HepG2 (cell line): ENCODE measurements around the gene CCDC167. TPM values are rescaled to one million over a fixed set of nuclear protein-coding genes. Genes with fewer than 3 reads are reported as not detected.

Source experiments
- ATAC-seq: fragments of 200-7000 bp; cut with Tn5 transposase; 3 replicates; pipeline ENCODE4 v1.9.1; 2020; ENCODE audit warnings: mild to moderate bottlenecking, moderate library complexity
- BruUV-seq: library from RNA; stranded (reverse); fragments of 400-500 nt; replicated peaks from 2 replicates; lab custom pipeline; 2021; lab: Mats Ljungman, UMichigan
- CTCF ChIA-PET: fragments of 300-600 bp; formaldehyde crosslinking; extraction: SDS; loops from one replicate; lab custom pipeline; 2021; ENCODE audit warnings: low total read pairs, inconsistent platforms, low intra/inter-chr PET ratio; lab: Yijun Ruan, JAX
- POLR2A ChIA-PET: fragments of 350-600 bp; sonication (Branson Sonifier 250); formaldehyde crosslinking; loops from one replicate; lab custom pipeline; 2020; ENCODE audit warnings: antibody characterized with exemption, inconsistent platforms; lab: Yijun Ruan, JAX
- DNase-seq: peaks from one replicate; pipeline ENCODE4 v3.0.0-alpha.2; 2015; ENCODE audit warnings: low spot score
- FAIRE-seq: peaks from 3 replicates; lab custom pipeline; 2011; peaks lifted over from hg19 to GRCh38; lab: Jason Lieb, UNC
- H2AFZ ChIP-seq: one replicate; pipeline ENCODE4 v1.6.1; 2011; ENCODE audit warnings: low read length, inconsistent platforms
- H3K27ac ChIP-seq: fragments of 300-600 bp; 3 replicates; pipeline ENCODE4 v1.8.0; 2011; ENCODE audit warnings: mixed run types, mild to moderate bottlenecking, mixed read lengths, low read length, inconsistent platforms; ENCODE audit not compliant: insufficient read depth; ENCODE audit errors: extremely low read length
- H3K27me3 ChIP-seq, 2 experiments: fragments of 200-600 bp in 1 of 2; 2 replicates in 1 of 2; 3 replicates in 1 of 2; pipeline versions ENCODE4 v1.6.0 to v1.8.0; 2011; ENCODE audit warnings: low read length in 2 of 2, mild to moderate bottlenecking in 2 of 2, moderate library complexity in 2 of 2, inconsistent platforms in 1 of 2; ENCODE audit not compliant: insufficient read depth in 2 of 2, control insufficient read depth in 1 of 2
- H3K36me3 ChIP-seq, 2 experiments: fragments of 200-600 bp in 1 of 2; replicated peaks in 1 of 2; 2 replicates in 1 of 2; 3 replicates in 1 of 2; pipeline versions ENCODE4 v1.5.1 to v1.8.0; 2011; ENCODE audit warnings: low read length in 2 of 2, inconsistent platforms in 1 of 2; ENCODE audit not compliant: insufficient read depth in 2 of 2, control insufficient read depth in 1 of 2
- H3K4me1 ChIP-seq: 2 replicates; pipeline ENCODE4 v1.5.1; 2012; ENCODE audit warnings: low read length, inconsistent platforms; ENCODE audit not compliant: insufficient read depth
- H3K4me2 ChIP-seq: 2 replicates; pipeline ENCODE4 v1.6.0; 2011; ENCODE audit warnings: low read depth, low read length, inconsistent platforms
- H3K4me3 ChIP-seq, 3 experiments: fragments of 200-600 bp in 1 of 3; sonication (generic), shearing (Covaris generic) in 1 of 3; replicated peaks in 1 of 3; 2 replicates each; pipeline ENCODE4 v1.5.1; 2011 to 2016; ENCODE audit warnings: low read length in 3 of 3, inconsistent platforms in 2 of 3, low read depth in 2 of 3, mild to moderate bottlenecking in 2 of 3, control low read depth in 1 of 3, mixed read lengths in 1 of 3; ENCODE audit not compliant: insufficient read depth in 1 of 3
- H3K79me2 ChIP-seq: one replicate; pipeline ENCODE4 v1.6.1; 2011; ENCODE audit warnings: low read length, inconsistent platforms; ENCODE audit not compliant: insufficient read depth
- H3K9ac ChIP-seq: 2 replicates; pipeline ENCODE4 v1.6.0; 2011; ENCODE audit warnings: mild to moderate bottlenecking, low read depth, low read length, inconsistent platforms; ENCODE audit not compliant: insufficient read depth
- H3K9me3 ChIP-seq: 2 replicates; pipeline ENCODE4 v1.5.1; 2012; ENCODE audit warnings: mild to moderate bottlenecking, low read length
- H4K20me1 ChIP-seq: 2 replicates; pipeline ENCODE4 v1.6.0; 2011; ENCODE audit warnings: inconsistent platforms, mild to moderate bottlenecking, low read length, moderate library complexity; ENCODE audit not compliant: insufficient read depth
- CHCHD3 ChIP-seq: sonication (generic); formaldehyde crosslinking; IDR thresholded peaks from 2 replicates; pipeline ENCODE4 v1.8.0; 2022; ENCODE audit warnings: mild to moderate bottlenecking, missing genetic modification reagents, moderate library complexity
- SOX6 ChIP-seq, 2 experiments: fragments of 450-650 bp in 1 of 2; sonication (generic) in 1 of 2; formaldehyde crosslinking in 1 of 2; IDR thresholded peaks; 2 replicates each; pipeline versions ENCODE4 v1.4.0 to v1.6.1; 2017 to 2020; ENCODE audit warnings: antibody characterized with exemption in 1 of 2, mild to moderate bottlenecking in 1 of 2, missing genetic modification reagents in 1 of 2
- ZFP1 ChIP-seq: IDR thresholded peaks from 2 replicates; pipeline ENCODE4 v1.6.1; 2016
- ZFP36 ChIP-seq: fragments of 150-350 bp; IDR thresholded peaks from 2 replicates; pipeline ENCODE4 v1.6.1; 2018; ENCODE audit warnings: borderline replicate concordance, low read length, low read depth; ENCODE audit not compliant: partially characterized antibody
- ZMYM3 ChIP-seq: sonication (generic); formaldehyde crosslinking; IDR thresholded peaks from 2 replicates; pipeline ENCODE4 v1.5.1; 2020; ENCODE audit warnings: mild to moderate bottlenecking, missing genetic modification reagents
- ZNF615 ChIP-seq: sonication (generic); formaldehyde crosslinking; IDR thresholded peaks from 2 replicates; pipeline ENCODE4 v1.5.0; 2020; ENCODE audit warnings: mild to moderate bottlenecking, missing genetic modification reagents, borderline replicate concordance
- ZNF768 ChIP-seq: sonication (generic); formaldehyde crosslinking; IDR thresholded peaks from 2 replicates; pipeline ENCODE4 v1.4.0; 2020; ENCODE audit warnings: missing genetic modification reagents
- ZNF891 ChIP-seq: sonication (generic); formaldehyde crosslinking; IDR thresholded peaks from 2 replicates; pipeline ENCODE4 v1.5.0; 2020; ENCODE audit warnings: mild to moderate bottlenecking, missing genetic modification reagents
- WGBS: methylation state at CpG from one replicate; pipeline ENCODE4 v1.1.6; 2017; ENCODE audit warnings: low lambda C conversion rate; 5-methylcytosine and 5-hydroxymethylcytosine counted together
- in situ Hi-C: cut with HindIII; loops from 2 replicates; pipeline ENCODE4 v1.10.0; 2017; ENCODE audit warnings: low pct_unique_long_range_greater_than_20kb; ENCODE audit not compliant: extremely low pct_ligation_motif_present
- intact Hi-C: fragments of 100-400 bp; cut with micrococcal nuclease; formaldehyde crosslinking; loops from one replicate; pipeline ENCODE4 v1.10.0; 2022; ENCODE audit not compliant: unreplicated experiment
- polyA plus RNA-seq, 8 experiments: library from polyadenylated mRNA; depleted of rRNA in 3 of 8; stranded (reverse) in 7 of 8; unstranded in 1 of 8; fragments of >200 nt; fragmentation: Illumina TruSeq in 4 of 8; extraction: Trizol in 4 of 8; gene quantifications; 2 replicates each; pipeline versions ENCODE4 v1.2.1 to v1.2.3, GENCODE V29; 2011 to 2016; ENCODE audit warnings: low read depth in 4 of 8, missing spikeins in 1 of 8, mixed read lengths in 1 of 8; ENCODE audit not compliant: insufficient read depth in 1 of 8
- total RNA-seq, 5 experiments: library from RNA; depleted of rRNA; stranded (reverse); fragments of >200 nt; fragmentation: Illumina TruSeq; extraction: Trizol; gene quantifications; 2 replicates each; pipeline ENCODE4 v1.2.3, GENCODE V29; 2016; ENCODE audit warnings: low read depth in 1 of 5
- TF ChIP-seq, protein P1 (sequence below): sonication (generic); formaldehyde crosslinking; IDR thresholded peaks from 2 replicates; pipeline ENCODE4 v1.8.0; 2022; ENCODE audit warnings: missing genetic modification reagents, low read depth, mild to moderate bottlenecking, borderline replicate concordance
- TF ChIP-seq, protein P2 (sequence below), 2 experiments: sonication (generic) in 1 of 2; formaldehyde crosslinking in 1 of 2; IDR thresholded peaks; 2 replicates each; pipeline versions ENCODE4 v1.6.1 to v1.9.0; 2014 to 2022; ENCODE audit warnings: antibody characterized with exemption in 1 of 2, borderline replicate concordance in 1 of 2, inconsistent platforms in 1 of 2, low read depth in 1 of 2, missing genetic modification reagents in 1 of 2
- TF ChIP-seq, protein P3 (sequence below): sonication (generic); formaldehyde crosslinking; IDR thresholded peaks from 2 replicates; pipeline ENCODE4 v1.4.0; 2020; ENCODE audit warnings: missing genetic modification reagents, borderline replicate concordance

Gene CCDC167
- total and polyA plus RNA-seq, 2 of the 13 experiments (the other 11 are each of a cell fraction or from before 2014, with no cell fraction given): 48.4 to 66.8 TPM

DNA sequence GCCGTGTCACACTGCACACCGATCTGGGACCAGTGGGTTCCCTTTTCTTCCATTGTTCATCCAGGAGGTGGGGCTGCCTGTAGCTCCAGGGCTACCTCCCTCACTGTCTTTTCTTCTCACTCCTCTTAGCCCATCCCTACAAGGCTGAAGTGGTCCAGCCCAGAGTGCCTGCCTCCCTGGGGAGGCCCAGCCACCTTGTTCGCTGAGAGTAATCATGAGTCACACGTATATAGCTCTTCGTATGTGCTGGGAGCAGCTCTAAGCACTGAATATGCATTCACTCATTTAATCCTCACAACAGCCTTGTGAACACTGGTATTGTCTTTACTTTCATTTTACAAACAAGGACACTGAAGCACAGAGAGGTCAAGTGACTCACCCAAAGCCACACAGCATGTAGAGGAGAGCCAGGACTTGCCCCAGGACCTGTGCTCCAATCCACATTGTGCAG is 14.7 kb upstream of the CCDC167 start:
- in situ Hi-C loops (no loop called here), intact Hi-C loops (no loop called here)
- no peak for FAIRE-seq
- Histone ChIP-seq H3K36me3 (no peaks in the 10 kb centered on the region), H3K9me3 (no peaks in the 10 kb centered on the region), H3K79me2 (no peaks in the 10 kb centered on the region), H3K27ac (no peak overlapping the region), H3K4me1 (peaks cover 30% of the 10 kb centered on the region), H3K27me3 (peaks cover 4 to 56% of the 10 kb centered on the region in 2 experiments), H3K9ac (no peak overlapping the region), H4K20me1 (no peaks in the 10 kb centered on the region), H3K4me2 (no peak overlapping the region), H2AFZ (no peak overlapping the region), H3K4me3 (no peak overlapping the region)
- ATAC-seq: no peak
- no peak for DNase-seq
- POLR2A ChIA-PET: no interaction called here
- 41% methylated on average over 5 of the region's 5 CpGs for WGBS
- CTCF ChIA-PET: no interaction called here
- no TSS peak for BruUV-seq
- TF ChIP-seq ZNF615 (CRISPR knock-in tag) (no peak), ZNF891 (CRISPR knock-in tag) (no peak), ZFP36 (peak; percentile 38), ZMYM3 (CRISPR knock-in tag) (0 out of 2 replicates have a peak, but pooled peaks have one; percentile 22), ZNF768 (CRISPR knock-in tag) (peak; percentile 91), CHCHD3 (CRISPR knock-in tag) (no peak)
- TF ChIP-seq, protein P1, sequence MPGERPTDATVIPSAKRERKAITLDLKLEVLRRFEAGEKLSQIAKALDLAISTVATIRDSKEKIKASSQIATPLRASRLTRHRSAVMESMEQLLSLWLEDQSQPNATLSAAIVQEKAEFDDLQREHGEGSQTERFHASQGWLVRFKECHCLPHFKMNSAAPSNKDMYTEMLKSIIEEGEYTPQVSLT: no peak

DNA sequence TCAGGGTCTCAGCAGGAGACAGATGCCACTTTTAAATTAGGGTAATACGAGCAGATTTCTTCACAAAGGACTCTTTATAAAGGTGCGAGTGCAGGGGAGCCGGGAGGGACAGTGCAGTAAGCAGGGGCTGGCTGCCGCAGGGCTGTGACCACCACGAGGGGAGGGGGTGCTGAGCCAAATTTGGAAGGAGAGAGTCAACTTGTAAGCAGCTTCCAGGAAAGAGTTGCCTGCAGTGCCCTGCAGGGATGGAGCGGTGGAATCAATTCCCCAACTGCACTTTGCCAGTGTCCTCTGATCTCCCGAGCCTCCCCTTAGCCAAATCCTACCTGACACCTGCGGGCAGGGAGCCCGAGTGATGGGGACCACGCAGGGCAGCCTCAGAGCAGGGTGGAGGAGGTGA is 13.9 kb upstream of the CCDC167 start:
- H3K36me3 ChIP-seq: no peaks in the 10 kb centered on the region
- H4K20me1 ChIP-seq: no peaks in the 10 kb centered on the region
- 44% methylated on average over 10 of the region's 10 CpGs for WGBS
- ChIA-PET CTCF (no interaction called here), POLR2A (no interaction called here)
- no peak overlapping the region for H2AFZ ChIP-seq
- H3K4me1 ChIP-seq: peaks cover 30% of the 10 kb centered on the region
- intact Hi-C loops: no loop called here
- in situ Hi-C loops: no loop called here
- H3K9me3 ChIP-seq: no peaks in the 10 kb centered on the region
- H3K27ac ChIP-seq: no peak overlapping the region
- no peak overlapping the region for H3K4me3 ChIP-seq
- H3K27me3 ChIP-seq: peaks cover 4 to 56% of the 10 kb centered on the region in 2 experiments
- H3K4me2 ChIP-seq: no peak overlapping the region
- FAIRE-seq: no peak
- H3K9ac ChIP-seq: no peak overlapping the region
- no peak for DNase-seq
- no peak for ATAC-seq
- H3K79me2 ChIP-seq: no peaks in the 10 kb centered on the region
- no TSS peak for BruUV-seq
- TF ChIP-seq, protein P2, sequence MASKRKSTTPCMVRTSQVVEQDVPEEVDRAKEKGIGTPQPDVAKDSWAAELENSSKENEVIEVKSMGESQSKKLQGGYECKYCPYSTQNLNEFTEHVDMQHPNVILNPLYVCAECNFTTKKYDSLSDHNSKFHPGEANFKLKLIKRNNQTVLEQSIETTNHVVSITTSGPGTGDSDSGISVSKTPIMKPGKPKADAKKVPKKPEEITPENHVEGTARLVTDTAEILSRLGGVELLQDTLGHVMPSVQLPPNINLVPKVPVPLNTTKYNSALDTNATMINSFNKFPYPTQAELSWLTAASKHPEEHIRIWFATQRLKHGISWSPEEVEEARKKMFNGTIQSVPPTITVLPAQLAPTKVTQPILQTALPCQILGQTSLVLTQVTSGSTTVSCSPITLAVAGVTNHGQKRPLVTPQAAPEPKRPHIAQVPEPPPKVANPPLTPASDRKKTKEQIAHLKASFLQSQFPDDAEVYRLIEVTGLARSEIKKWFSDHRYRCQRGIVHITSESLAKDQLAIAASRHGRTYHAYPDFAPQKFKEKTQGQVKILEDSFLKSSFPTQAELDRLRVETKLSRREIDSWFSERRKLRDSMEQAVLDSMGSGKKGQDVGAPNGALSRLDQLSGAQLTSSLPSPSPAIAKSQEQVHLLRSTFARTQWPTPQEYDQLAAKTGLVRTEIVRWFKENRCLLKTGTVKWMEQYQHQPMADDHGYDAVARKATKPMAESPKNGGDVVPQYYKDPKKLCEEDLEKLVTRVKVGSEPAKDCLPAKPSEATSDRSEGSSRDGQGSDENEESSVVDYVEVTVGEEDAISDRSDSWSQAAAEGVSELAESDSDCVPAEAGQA (IDR thresholded peaks at IDR 0.05; ENCODE audit: low read depth): no peak
- TF ChIP-seq, protein P2 (CRISPR knock-in tag; IDR thresholded peaks at IDR 0.05; ENCODE audit: borderline replicate concordance): no peak
- no peak for TF ChIP-seq ZFP1 (CRISPR knock-in tag)
- TF ChIP-seq, protein P3, sequence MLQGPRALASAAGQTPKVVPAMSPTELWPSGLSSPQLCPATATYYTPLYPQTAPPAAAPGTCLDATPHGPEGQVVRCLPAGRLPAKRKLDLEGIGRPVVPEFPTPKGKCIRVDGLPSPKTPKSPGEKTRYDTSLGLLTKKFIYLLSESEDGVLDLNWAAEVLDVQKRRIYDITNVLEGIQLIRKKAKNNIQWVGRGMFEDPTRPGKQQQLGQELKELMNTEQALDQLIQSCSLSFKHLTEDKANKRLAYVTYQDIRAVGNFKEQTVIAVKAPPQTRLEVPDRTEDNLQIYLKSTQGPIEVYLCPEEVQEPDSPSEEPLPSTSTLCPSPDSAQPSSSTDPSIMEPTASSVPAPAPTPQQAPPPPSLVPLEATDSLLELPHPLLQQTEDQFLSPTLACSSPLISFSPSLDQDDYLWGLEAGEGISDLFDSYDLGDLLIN: no peak
- no peak for TF ChIP-seq SOX6 (IDR thresholded peaks at IDR 0.05)
- no peak for TF ChIP-seq SOX6 (CRISPR knock-in tag; IDR thresholded peaks at IDR 0.05)
